Eye (tissue), 1 donor: ENCODE data around the gene EED.
"Not testable (repeated sequence)": the region's sequence is repeated elsewhere in the genome, so short reads cannot be mapped to it uniquely, and the experiment has no call there.

Experiments
- DNase-seq: peaks from one replicate; pipeline ENCODE4 v3.0.0-alpha.2; 2015

The EED gene

GRCh38 chr11:86251345-86251744 is 6.8 kb downstream of the EED start:
- DNase-seq, result no peak

GRCh38 chr11:86255896-86256295 is 11.3 kb downstream of the EED start:
- no peak for DNase-seq

- no peak for DNase-seq
Observed at GRCh38 chr11:86256608-86257007, 12.1 kb downstream of the EED start.

- DNase-seq, result no peak
Observed at GRCh38 chr11:86257446-86257845, 12.9 kb downstream of the EED start.

- DNase-seq, result no peak
Observed at GRCh38 chr11:86259730-86260129, 15.2 kb downstream of the EED start.

- DNase-seq, result no peak
Observed at GRCh38 chr11:86261328-86261727, 16.8 kb downstream of the EED start.

- DNase-seq, result no peak
Observed at GRCh38 chr11:86262387-86262786, 17.8 kb downstream of the EED start.

- DNase-seq, result no peak
Observed at GRCh38 chr11:86264649-86265048, 20.1 kb downstream of the EED start.

GRCh38 chr11:86265194-86265593 is 20.6 kb downstream of the EED start:
- no peak for DNase-seq

- no peak for DNase-seq
Observed at GRCh38 chr11:86269645-86270044, 25.1 kb downstream of the EED start.

- DNase-seq, result no peak
Observed at GRCh38 chr11:86274503-86274902, 29.9 kb downstream of the EED start.

- DNase-seq, result no peak
Observed at GRCh38 chr11:86274999-86275398, 30.4 kb downstream of the EED start.

- DNase-seq, result no peak
Observed at GRCh38 chr11:86275493-86276370, 31.2 kb downstream of the EED start.

GRCh38 chr11:86277741-86278140 is 33.2 kb downstream of the EED start:
- no peak for DNase-seq

- DNase-seq, result no peak
Observed at GRCh38 chr11:86278226-86278625, 33.7 kb downstream of the EED start.

GRCh38 chr11:86279747-86280146 is 35.2 kb downstream of the EED start:
- no peak for DNase-seq

- DNase-seq, result no peak
Observed at GRCh38 chr11:86287468-86287796, 42.9 kb downstream of the EED start.

GRCh38 chr11:86288776-86289507 is 44.4 kb downstream of the EED start:
- DNase-seq, result no peak

GRCh38 chr11:86289508-86290280 is 45.1 kb downstream of the EED start:
- DNase-seq, result not testable (repeated sequence)

GRCh38 chr11:86291466-86292262 is 47.1 kb downstream of the EED start:
- DNase-seq, result peak; percentile 73

- no peak for DNase-seq
Observed at GRCh38 chr11:86292912-86293616, 48.5 kb downstream of the EED start.

- DNase-seq, result no peak
Observed at GRCh38 chr11:86294026-86294425, 49.5 kb downstream of the EED start.
